ENCODE results near the gene TLR5.

Gene TLR5

DNA sequence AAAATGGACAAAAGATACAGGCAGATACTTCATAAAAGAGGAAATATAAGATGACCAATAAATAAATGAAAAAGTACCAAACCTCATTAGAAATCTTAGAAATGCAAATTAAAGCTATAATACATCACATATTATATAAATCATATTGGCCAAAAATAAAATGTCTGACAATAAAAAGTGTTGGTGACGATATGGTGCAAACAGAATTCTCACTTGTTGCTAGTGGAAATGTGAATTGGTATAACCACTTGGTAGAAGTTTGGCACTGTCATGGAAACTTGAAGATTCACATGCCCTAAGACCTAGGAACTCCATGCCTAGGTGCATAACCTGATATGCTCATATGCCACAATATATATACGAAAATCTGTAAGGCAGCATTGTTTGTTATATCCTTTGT, 4.4 kb upstream of the TLR5 start:
- DNase-seq (ENCODE audit: low read depth) = no peak
- TF ChIP-seq, protein P1, sequence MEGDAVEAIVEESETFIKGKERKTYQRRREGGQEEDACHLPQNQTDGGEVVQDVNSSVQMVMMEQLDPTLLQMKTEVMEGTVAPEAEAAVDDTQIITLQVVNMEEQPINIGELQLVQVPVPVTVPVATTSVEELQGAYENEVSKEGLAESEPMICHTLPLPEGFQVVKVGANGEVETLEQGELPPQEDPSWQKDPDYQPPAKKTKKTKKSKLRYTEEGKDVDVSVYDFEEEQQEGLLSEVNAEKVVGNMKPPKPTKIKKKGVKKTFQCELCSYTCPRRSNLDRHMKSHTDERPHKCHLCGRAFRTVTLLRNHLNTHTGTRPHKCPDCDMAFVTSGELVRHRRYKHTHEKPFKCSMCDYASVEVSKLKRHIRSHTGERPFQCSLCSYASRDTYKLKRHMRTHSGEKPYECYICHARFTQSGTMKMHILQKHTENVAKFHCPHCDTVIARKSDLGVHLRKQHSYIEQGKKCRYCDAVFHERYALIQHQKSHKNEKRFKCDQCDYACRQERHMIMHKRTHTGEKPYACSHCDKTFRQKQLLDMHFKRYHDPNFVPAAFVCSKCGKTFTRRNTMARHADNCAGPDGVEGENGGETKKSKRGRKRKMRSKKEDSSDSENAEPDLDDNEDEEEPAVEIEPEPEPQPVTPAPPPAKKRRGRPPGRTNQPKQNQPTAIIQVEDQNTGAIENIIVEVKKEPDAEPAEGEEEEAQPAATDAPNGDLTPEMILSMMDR (conservative IDR thresholded peaks at IDR 0.05; ENCODE audit: low read depth, low read length) = no peak

DNA sequence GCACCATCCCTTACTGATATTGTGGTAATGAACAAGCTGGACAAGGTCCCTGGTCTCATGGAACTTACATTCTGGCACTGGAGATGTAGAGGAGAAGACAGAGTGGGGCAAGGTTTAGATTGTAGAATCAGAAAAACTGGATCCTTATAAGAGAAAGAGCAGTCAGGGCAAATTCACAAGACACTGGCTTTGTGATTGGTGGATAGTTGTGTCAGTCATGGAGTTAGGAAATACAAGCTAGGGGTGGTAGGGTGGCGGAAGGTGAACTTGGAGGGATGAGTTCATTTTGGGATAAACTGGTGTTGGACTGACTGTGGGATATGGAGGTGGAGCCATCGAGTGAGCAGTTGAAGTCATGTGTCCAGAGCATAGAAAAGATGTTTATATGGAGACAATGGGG, 3.7 kb upstream of the TLR5 start:
- TF ChIP-seq, protein P1 (conservative IDR thresholded peaks at IDR 0.05; ENCODE audit: low read depth, low read length) = no peak
- no peak for DNase-seq (ENCODE audit: low read depth)
- no peak overlapping the region for H3K4me3 ChIP-seq (ENCODE audit: low read depth, low read length)

More for the DNA sequence above, 4.4 kb upstream of the TLR5 start:
- H3K4me3 ChIP-seq (ENCODE audit: low read depth, low read length) = no peak overlapping the region

DNA sequence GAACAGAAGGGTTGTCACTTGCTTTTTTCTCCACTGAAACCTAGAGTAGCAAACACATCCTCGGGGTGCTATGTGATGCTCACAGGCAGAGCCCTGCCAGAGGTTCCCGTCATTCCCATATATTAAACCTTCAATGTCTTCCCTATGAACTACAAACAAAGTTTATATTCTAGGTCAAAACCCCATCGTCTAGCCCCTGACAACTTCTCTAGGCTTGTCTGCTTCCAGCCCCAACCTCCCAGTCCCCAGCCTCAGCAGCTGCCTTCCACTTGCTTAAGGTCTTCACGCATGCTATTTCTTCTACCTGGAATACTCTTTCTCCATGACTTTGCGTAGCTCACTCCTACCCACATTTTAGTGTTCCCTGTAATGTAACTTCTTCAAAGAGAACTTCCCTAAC, 1.9 kb upstream of the TLR5 start:
- TF ChIP-seq, protein P1 (conservative IDR thresholded peaks at IDR 0.05; ENCODE audit: low read depth, low read length) = no peak
- no peak overlapping the region for H3K4me3 ChIP-seq (ENCODE audit: low read depth, low read length)
- DNase-seq (ENCODE audit: low read depth) = no peak

DNA sequence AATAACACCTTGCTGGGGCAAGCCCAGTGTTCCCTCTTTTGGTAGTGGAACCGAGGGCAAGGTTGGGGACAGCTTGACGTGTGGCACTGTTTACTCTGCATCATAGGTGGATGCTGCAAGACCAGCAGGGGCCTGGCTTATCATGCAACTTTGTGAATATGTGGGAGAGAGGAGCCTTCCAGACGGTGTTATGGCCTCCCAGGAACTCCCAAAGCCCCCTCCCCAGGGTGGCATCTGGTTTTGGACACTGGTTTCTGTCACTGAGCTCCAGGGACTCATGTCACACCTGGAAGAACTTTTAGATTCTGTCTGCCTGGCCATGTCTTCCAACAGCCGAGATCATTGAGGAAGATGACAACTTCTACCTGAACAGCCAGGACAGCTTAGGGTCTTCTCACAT, 1.4 kb upstream of the TLR5 start:
- no peak for DNase-seq (ENCODE audit: low read depth)
- TF ChIP-seq, protein P1 (conservative IDR thresholded peaks at IDR 0.05; ENCODE audit: low read depth, low read length) = no peak
- no peak overlapping the region for H3K4me3 ChIP-seq (ENCODE audit: low read depth, low read length)

DNA sequence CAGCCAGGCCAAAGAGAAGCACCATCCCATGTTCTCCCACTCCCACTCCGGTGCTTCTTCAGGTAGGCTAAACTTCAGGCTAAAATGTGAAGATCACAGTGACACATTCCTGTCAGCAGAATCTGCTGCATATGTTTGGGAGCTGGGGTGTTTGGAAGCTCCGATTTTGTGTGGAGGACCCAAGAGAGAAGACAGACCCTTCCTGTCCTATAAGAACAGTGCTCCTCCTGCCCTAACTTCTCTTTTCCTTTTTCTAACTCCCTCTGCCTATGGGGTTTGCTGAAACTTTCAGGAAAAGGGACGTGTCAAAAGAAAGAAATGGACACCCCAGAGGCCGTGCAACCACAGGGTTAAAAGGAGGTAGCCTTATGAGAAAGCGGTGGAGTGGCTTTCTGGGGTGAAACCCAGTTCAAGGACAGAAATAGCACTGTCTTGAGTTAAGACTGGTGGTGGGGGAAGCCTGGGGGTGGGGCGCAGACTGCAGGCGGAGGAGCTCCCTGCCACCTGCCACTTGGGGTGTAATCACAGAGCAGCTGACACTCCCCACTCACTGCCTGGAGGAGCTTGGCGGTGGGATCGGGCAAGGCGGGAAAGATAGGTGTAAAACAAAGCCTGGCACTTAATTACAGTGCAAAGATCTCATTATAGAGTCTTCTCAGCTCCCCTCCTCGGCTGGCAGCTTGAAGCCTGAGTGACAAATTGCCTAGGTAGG, 645 bp upstream of the TLR5 start:
- TF ChIP-seq, protein P1 (conservative IDR thresholded peaks at IDR 0.05; ENCODE audit: low read depth, low read length) = no peak
- H3K4me3 ChIP-seq (ENCODE audit: low read depth, low read length) = no peak overlapping the region
- no peak for DNase-seq (ENCODE audit: low read depth)

DNA sequence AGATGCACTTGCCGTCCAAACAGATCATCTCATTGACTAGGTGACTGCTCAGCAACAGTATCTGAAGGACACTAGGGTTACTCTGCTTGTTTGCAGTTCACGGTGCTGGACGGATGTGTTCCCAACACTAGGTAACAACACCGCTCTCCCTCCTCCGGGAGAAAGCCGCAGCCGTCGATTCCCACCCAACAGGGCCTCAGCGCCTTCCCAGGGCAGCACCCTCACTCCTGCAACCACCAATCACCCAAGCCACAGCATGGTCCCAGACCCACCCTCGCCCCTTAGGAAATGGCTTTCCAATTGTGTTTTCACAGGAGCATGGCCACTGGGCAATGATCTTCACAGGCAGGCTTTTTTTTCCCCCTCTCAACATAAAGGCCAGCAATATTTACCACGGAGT, 779 bp downstream of the TLR5 start:
- TF ChIP-seq, protein P1 (conservative IDR thresholded peaks at IDR 0.05; ENCODE audit: low read depth, low read length) = no peak
- H3K4me3 ChIP-seq (ENCODE audit: low read depth, low read length) = no peak overlapping the region
- DNase-seq (ENCODE audit: low read depth) = no peak

All from choroid plexus epithelial cell (primary cell).